ENCODE data around the gene TAF11L7. TPM values are rescaled to one million over a fixed set of nuclear protein-coding genes. Genes with fewer than 3 reads are reported as not detected.
"Not testable (repeated sequence)": the region's sequence is repeated elsewhere in the genome, so short reads cannot be mapped to it uniquely, and the experiment has no call there.

TAF11L7 gene
- not detected for polyA plus RNA-seq (2013, experiment 1 of 2)
- not detected for polyA plus RNA-seq (2013, experiment 2 of 2)

- not testable (repeated sequence) for H3K36me3 ChIP-seq (ENCODE audit: control insufficient read depth in 1 of 2, insufficient read depth in 2 of 2, low read depth in 1 of 2, low read length in 2 of 2); H2BK120ac ChIP-seq (ENCODE audit: low read depth, low read length); DNase-seq; H2AK5ac ChIP-seq (ENCODE audit: low read length, severe bottlenecking); H2BK12ac ChIP-seq (ENCODE audit: low read length in 2 of 2); H4K91ac ChIP-seq (ENCODE audit: low read length); H3K4me3 ChIP-seq (ENCODE audit: insufficient read depth in 1 of 2, low read depth in 1 of 2, low read length in 2 of 2); H2AFZ ChIP-seq (ENCODE audit: low read depth, low read length); H3K4ac ChIP-seq (ENCODE audit: low read depth in 1 of 2, low read length in 2 of 2); H2BK15ac ChIP-seq (ENCODE audit: low read depth, poor library complexity, severe bottlenecking); H3K9me3 ChIP-seq (ENCODE audit: control insufficient read depth, low read length); H2BK5ac ChIP-seq (ENCODE audit: low read depth, low read length, poor library complexity, severe bottlenecking); H3K4me1 ChIP-seq (ENCODE audit: control insufficient read depth, insufficient read depth, low read depth, low read length); H3K79me1 ChIP-seq (replicated peaks; ENCODE audit: low read length, poor library complexity, severe bottlenecking); H3K27me3 ChIP-seq (ENCODE audit: control insufficient read depth in 1 of 2, insufficient read depth in 1 of 2, low read length in 2 of 2); H3K14ac ChIP-seq (ENCODE audit: low read length in 2 of 2); H3K23ac ChIP-seq (ENCODE audit: low read length in 2 of 2); H4K8ac ChIP-seq (ENCODE audit: low read length); H3K9ac ChIP-seq (ENCODE audit: low read length); H3K27ac ChIP-seq (ENCODE audit: low read length, poor library complexity, severe bottlenecking); H3K4me2 ChIP-seq (ENCODE audit: low read length, poor library complexity, severe bottlenecking); H3K18ac ChIP-seq (ENCODE audit: low read depth in 1 of 2, low read length in 2 of 2)
- no CpG with 5 or more reads among the region's 16 CpGs for WGBS
Observed at GRCh38 chr5:17585658-17586057, at the start of gene TAF11L7. TAF11L7 (minus strand) TSS chr5:17585758.

DNA sequence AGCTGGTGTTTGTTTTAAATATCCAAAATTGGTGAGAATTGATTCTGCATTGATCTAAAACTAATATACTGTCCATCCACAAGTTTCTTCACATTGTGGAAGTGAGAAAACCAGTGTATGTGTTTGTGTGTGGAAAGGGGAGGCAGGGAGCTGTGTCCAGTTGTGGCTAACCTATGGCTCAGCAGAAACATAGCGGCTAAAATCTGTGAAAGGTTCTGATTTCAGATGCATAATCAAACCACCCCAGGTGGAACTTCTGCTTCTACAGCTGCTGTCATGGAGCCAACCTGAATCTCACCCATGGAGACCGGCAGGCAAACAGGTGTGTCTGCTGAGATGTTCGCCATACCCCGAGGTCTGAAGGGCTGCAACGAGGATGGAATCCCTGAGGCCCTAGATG, 48.6 kb upstream of the TAF11L7 start, which contains the start of gene TAF11L14:
Gene TAF11L14, plus strand, starts transcription at position 301 of the 400 bp plus-strand sequence.
- Histone ChIP-seq H3K14ac (ENCODE audit: low read length in 2 of 2) (no peak within 1 kb of the TSS), H3K27ac (ENCODE audit: low read length, poor library complexity, severe bottlenecking) (no peak within 1 kb of the TSS), H3K4ac (ENCODE audit: low read depth in 1 of 2, low read length in 2 of 2) (no peak within 1 kb of the TSS), H2AK5ac (ENCODE audit: low read length, severe bottlenecking) (no peak within 1 kb of the TSS), H3K4me3 (ENCODE audit: insufficient read depth in 1 of 2, low read depth in 1 of 2, low read length in 2 of 2) (no peak within 1 kb of the TSS), H2BK12ac (ENCODE audit: low read length in 2 of 2) (no peak within 1 kb of the TSS), H2AFZ (ENCODE audit: low read depth, low read length) (no peak within 1 kb of the TSS), H3K4me2 (ENCODE audit: low read length, poor library complexity, severe bottlenecking) (no peak within 1 kb of the TSS), H2BK15ac (ENCODE audit: low read depth, poor library complexity, severe bottlenecking) (no peak within 1 kb of the TSS), H4K8ac (ENCODE audit: low read length) (no peak within 1 kb of the TSS), H3K36me3 (ENCODE audit: control insufficient read depth in 1 of 2, insufficient read depth in 2 of 2, low read depth in 1 of 2, low read length in 2 of 2) (no peaks in the 10 kb centered on the region), H3K23ac (ENCODE audit: low read length in 2 of 2) (no peak within 1 kb of the TSS), H3K9me3 (ENCODE audit: control insufficient read depth, low read length) (no peaks in the 10 kb centered on the region), H3K27me3 (ENCODE audit: control insufficient read depth in 1 of 2, insufficient read depth in 1 of 2, low read length in 2 of 2) (no peaks in the 10 kb centered on the region), H3K18ac (ENCODE audit: low read depth in 1 of 2, low read length in 2 of 2) (no peak within 1 kb of the TSS), H3K4me1 (ENCODE audit: control insufficient read depth, insufficient read depth, low read depth, low read length) (no peaks in the 10 kb centered on the region), H3K79me1 (replicated peaks; ENCODE audit: low read length, poor library complexity, severe bottlenecking) (no peaks in the 10 kb centered on the region), H4K91ac (ENCODE audit: low read length) (no peak within 1 kb of the TSS), H3K9ac (ENCODE audit: low read length) (no peak within 1 kb of the TSS), H2BK120ac (ENCODE audit: low read depth, low read length) (no peak within 1 kb of the TSS), H2BK5ac (ENCODE audit: low read depth, low read length, poor library complexity, severe bottlenecking) (no peak within 1 kb of the TSS)
- WGBS = 83% methylated on average over 5 of the region's 5 CpGs
- no peak for DNase-seq

- H3K4me1 ChIP-seq (ENCODE audit: control insufficient read depth, insufficient read depth, low read depth, low read length); H3K27ac ChIP-seq (ENCODE audit: low read length, poor library complexity, severe bottlenecking); H2BK15ac ChIP-seq (ENCODE audit: low read depth, poor library complexity, severe bottlenecking); DNase-seq; H3K9me3 ChIP-seq (ENCODE audit: control insufficient read depth, low read length); H3K9ac ChIP-seq (ENCODE audit: low read length); H3K23ac ChIP-seq (ENCODE audit: low read length in 2 of 2); H4K8ac ChIP-seq (ENCODE audit: low read length); H2BK12ac ChIP-seq (ENCODE audit: low read length in 2 of 2); H3K4me3 ChIP-seq (ENCODE audit: insufficient read depth in 1 of 2, low read depth in 1 of 2, low read length in 2 of 2); H4K91ac ChIP-seq (ENCODE audit: low read length); H3K4ac ChIP-seq (ENCODE audit: low read depth in 1 of 2, low read length in 2 of 2); H2AFZ ChIP-seq (ENCODE audit: low read depth, low read length); H3K27me3 ChIP-seq (ENCODE audit: control insufficient read depth in 1 of 2, insufficient read depth in 1 of 2, low read length in 2 of 2); H3K36me3 ChIP-seq (ENCODE audit: control insufficient read depth in 1 of 2, insufficient read depth in 2 of 2, low read depth in 1 of 2, low read length in 2 of 2); H2AK5ac ChIP-seq (ENCODE audit: low read length, severe bottlenecking); H3K4me2 ChIP-seq (ENCODE audit: low read length, poor library complexity, severe bottlenecking); H2BK120ac ChIP-seq (ENCODE audit: low read depth, low read length); H3K18ac ChIP-seq (ENCODE audit: low read depth in 1 of 2, low read length in 2 of 2); H3K14ac ChIP-seq (ENCODE audit: low read length in 2 of 2); H3K79me1 ChIP-seq (replicated peaks; ENCODE audit: low read length, poor library complexity, severe bottlenecking); H2BK5ac ChIP-seq (ENCODE audit: low read depth, low read length, poor library complexity, severe bottlenecking): not testable (repeated sequence)
- WGBS = no CpG with 5 or more reads among the region's 12 CpGs
Observed at GRCh38 chr5:17631788-17632187, 46.2 kb upstream of the TAF11L7 start, which contains the start of gene TAF11L13. TAF11L13 (plus strand) TSS chr5:17632088.

GRCh38 chr5:17625686-17626085, 40.1 kb upstream of the TAF11L7 start:
- Histone ChIP-seq H3K23ac (ENCODE audit: low read length in 2 of 2) (no peak overlapping the region), H3K27ac (ENCODE audit: low read length, poor library complexity, severe bottlenecking) (no peak overlapping the region), H4K8ac (ENCODE audit: low read length) (no peak overlapping the region), H3K4me1 (ENCODE audit: control insufficient read depth, insufficient read depth, low read depth, low read length) (no peaks in the 10 kb centered on the region), H2BK12ac (ENCODE audit: low read length in 2 of 2) (no peak overlapping the region), H2BK15ac (ENCODE audit: low read depth, poor library complexity, severe bottlenecking) (no peak overlapping the region), H2AFZ (ENCODE audit: low read depth, low read length) (no peak overlapping the region), H3K4ac (ENCODE audit: low read depth in 1 of 2, low read length in 2 of 2) (no peak overlapping the region), H3K27me3 (ENCODE audit: control insufficient read depth in 1 of 2, insufficient read depth in 1 of 2, low read length in 2 of 2) (no peaks in the 10 kb centered on the region), H3K4me3 (ENCODE audit: insufficient read depth in 1 of 2, low read depth in 1 of 2, low read length in 2 of 2) (no peak overlapping the region), H4K91ac (ENCODE audit: low read length) (no peak overlapping the region), H2BK120ac (ENCODE audit: low read depth, low read length) (no peak overlapping the region), H3K79me1 (replicated peaks; ENCODE audit: low read length, poor library complexity, severe bottlenecking) (no peaks in the 10 kb centered on the region), H2AK5ac (ENCODE audit: low read length, severe bottlenecking) (no peak overlapping the region), H2BK5ac (ENCODE audit: low read depth, low read length, poor library complexity, severe bottlenecking) (no peak overlapping the region), H3K9me3 (ENCODE audit: control insufficient read depth, low read length) (no peaks in the 10 kb centered on the region), H3K9ac (ENCODE audit: low read length) (no peak overlapping the region), H3K14ac (ENCODE audit: low read length in 2 of 2) (no peak overlapping the region), H3K36me3 (ENCODE audit: control insufficient read depth in 1 of 2, insufficient read depth in 2 of 2, low read depth in 1 of 2, low read length in 2 of 2) (no peaks in the 10 kb centered on the region), H3K4me2 (ENCODE audit: low read length, poor library complexity, severe bottlenecking) (no peak overlapping the region), H3K18ac (ENCODE audit: low read depth in 1 of 2, low read length in 2 of 2) (no peak overlapping the region)
- 87% methylated on average over 11 of the region's 11 CpGs for WGBS
- DNase-seq = no peak
